HUES64 (cell line): ENCODE data around the gene PLCL1.

Source experiments
- H3K27ac ChIP-seq: 2 replicates; pipeline ENCODE4 v1.7.0; 2013; ENCODE audit warnings: low read depth, low read length, inconsistent platforms
- H3K27me3 ChIP-seq: 2 replicates; pipeline ENCODE4 v1.6.1; 2013; ENCODE audit warnings: mild to moderate bottlenecking, low read length; ENCODE audit not compliant: insufficient read depth
- H3K36me3 ChIP-seq: 2 replicates; pipeline ENCODE4 v1.6.1; 2013; ENCODE audit warnings: mild to moderate bottlenecking, low read length; ENCODE audit not compliant: insufficient read depth
- H3K4me1 ChIP-seq: 2 replicates; pipeline ENCODE4 v1.6.1; 2013; ENCODE audit warnings: mild to moderate bottlenecking, low read length, moderate library complexity; ENCODE audit not compliant: insufficient read depth
- H3K4me3 ChIP-seq: 2 replicates; pipeline ENCODE4 v1.5.1; 2013; ENCODE audit warnings: mild to moderate bottlenecking, low read length, moderate library complexity
- H3K9ac ChIP-seq: 2 replicates; pipeline ENCODE4 v1.6.1; 2013; ENCODE audit warnings: mild to moderate bottlenecking, low read depth, low read length
- H3K9me3 ChIP-seq: 2 replicates; pipeline ENCODE4 v1.6.1; 2013; ENCODE audit warnings: low read depth, low read length; ENCODE audit not compliant: insufficient read depth
- WGBS: fragments of 150-250, 120-280 bp; methylation state at CpG from one replicate; pipeline ENCODE4 v1.1.7; 2013; ENCODE audit warnings: missing lambda C conversion rate; 5-methylcytosine and 5-hydroxymethylcytosine counted together

The PLCL1 gene

DNA sequence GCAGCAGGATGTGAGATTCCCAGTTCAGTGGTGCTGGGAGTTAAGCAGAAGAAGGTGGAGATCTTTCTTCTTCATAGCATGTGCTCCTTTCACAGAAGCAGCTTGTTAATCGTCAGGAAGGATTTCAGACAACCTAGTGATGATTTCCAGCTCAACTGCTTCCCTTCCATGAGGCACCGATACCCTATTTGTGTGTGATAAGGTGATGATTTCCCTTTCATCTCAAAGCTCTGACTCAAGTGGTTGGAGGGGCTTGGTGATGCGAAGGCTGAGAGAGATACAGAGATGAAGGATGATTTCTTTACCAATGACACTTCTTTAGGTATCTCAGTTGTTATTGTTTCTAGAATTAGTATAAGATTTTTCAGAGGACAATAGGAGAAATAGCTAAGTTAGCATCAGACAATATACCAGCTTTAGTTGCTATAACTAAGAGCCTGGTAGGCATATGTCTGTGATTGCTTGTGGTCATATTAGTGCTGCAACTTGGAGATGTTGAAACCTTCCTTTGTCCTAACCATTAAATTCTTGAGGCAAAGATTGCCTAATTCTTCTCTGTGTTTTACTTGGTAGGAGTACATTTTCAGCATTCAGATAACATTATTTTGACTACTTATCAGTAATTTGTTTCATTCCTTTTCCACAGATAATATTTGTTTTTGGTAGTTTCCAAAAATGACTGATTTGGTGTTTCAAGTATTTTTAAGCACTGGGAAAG lies 111.3 kb downstream of the PLCL1 start:
- 88% methylated on average over 3 of the region's 3 CpGs for WGBS
- H3K9me3 ChIP-seq = no peaks in the 10 kb centered on the region
- H3K27me3 ChIP-seq = no peaks in the 10 kb centered on the region
- no peaks in the 10 kb centered on the region for H3K4me1 ChIP-seq
- H3K27ac ChIP-seq = no peak overlapping the region
- H3K9ac ChIP-seq = no peak overlapping the region
- H3K4me3 ChIP-seq = no peak overlapping the region
- H3K36me3 ChIP-seq = no peaks in the 10 kb centered on the region

DNA sequence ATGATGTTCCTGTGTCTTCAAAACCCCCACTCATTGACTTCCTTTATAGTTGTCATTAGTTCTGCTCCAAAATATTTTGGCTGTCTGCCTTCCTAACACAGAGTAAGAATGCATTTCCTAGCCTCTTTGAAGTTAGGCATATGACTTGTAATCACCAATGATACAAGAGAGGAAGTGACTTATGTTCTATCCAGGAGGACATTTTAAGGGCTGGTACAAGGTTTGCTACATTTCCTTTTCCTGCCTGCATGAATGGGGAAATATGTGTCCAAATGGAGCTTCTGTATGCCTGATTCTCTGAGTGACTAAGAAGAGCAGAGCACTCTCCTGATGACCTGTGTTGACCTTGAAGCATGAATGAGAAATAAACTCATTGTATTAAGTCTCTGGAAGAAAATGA lies 115.1 kb downstream of the PLCL1 start:
- H3K27me3 ChIP-seq = no peaks in the 10 kb centered on the region
- no peaks in the 10 kb centered on the region; the same call in 1 of the 2 replicates for H3K9me3 ChIP-seq
- H3K4me1 ChIP-seq = no peaks in the 10 kb centered on the region
- no peak overlapping the region for H3K9ac ChIP-seq
- no peak overlapping the region for H3K27ac ChIP-seq
- H3K4me3 ChIP-seq = no peak overlapping the region
- no peaks in the 10 kb centered on the region for H3K36me3 ChIP-seq

GRCh38 chr2:197920088-197920487 lies 115.7 kb downstream of the PLCL1 start:
- Histone ChIP-seq H3K9ac (no peak overlapping the region), H3K4me3 (no peak overlapping the region), H3K4me1 (no peaks in the 10 kb centered on the region), H3K27ac (no peak overlapping the region), H3K27me3 (no peaks in the 10 kb centered on the region), H3K9me3 (no peaks in the 10 kb centered on the region; the same call in 1 of the 2 replicates), H3K36me3 (no peaks in the 10 kb centered on the region)
- WGBS = 100% methylated on average over 1 of the region's 1 CpG

GRCh38 chr2:197920592-197921201 lies 116.3 kb downstream of the PLCL1 start:
- no peaks in the 10 kb centered on the region for H3K4me1 ChIP-seq
- WGBS = 96% methylated on average over 5 of the region's 5 CpGs
- H3K9ac ChIP-seq = no peak overlapping the region
- H3K36me3 ChIP-seq = no peaks in the 10 kb centered on the region
- H3K9me3 ChIP-seq = no peaks in the 10 kb centered on the region; the same call in 1 of the 2 replicates
- H3K27me3 ChIP-seq = no peaks in the 10 kb centered on the region
- H3K4me3 ChIP-seq = no peak overlapping the region
- H3K27ac ChIP-seq = no peak overlapping the region

DNA sequence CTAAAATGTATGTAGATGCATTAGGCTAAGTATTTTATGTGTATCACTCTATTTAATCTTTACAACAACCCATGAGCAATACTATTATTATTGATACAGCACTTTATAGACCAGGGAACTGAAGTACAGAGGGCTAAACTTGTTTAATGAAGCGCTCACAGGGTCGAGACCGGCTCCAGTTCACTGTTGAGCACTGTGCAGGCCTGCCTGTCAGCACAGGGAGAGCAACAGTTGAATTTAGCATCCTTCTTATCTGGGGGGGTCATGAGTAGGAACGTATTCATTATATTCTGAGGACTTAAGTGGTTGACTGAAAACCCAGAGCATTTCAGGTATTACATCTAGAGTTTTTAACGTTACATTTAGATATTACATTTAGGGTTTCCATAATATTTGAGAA lies 120.1 kb downstream of the PLCL1 start:
- 91% methylated on average over 4 of the region's 5 CpGs for WGBS
- H3K9me3 ChIP-seq = no peaks in the 10 kb centered on the region; the same call in 1 of the 2 replicates
- H3K36me3 ChIP-seq = no peaks in the 10 kb centered on the region
- no peaks in the 10 kb centered on the region for H3K4me1 ChIP-seq
- no peak overlapping the region for H3K4me3 ChIP-seq
- no peak overlapping the region for H3K9ac ChIP-seq
- H3K27me3 ChIP-seq = no peaks in the 10 kb centered on the region
- no peak overlapping the region for H3K27ac ChIP-seq

DNA sequence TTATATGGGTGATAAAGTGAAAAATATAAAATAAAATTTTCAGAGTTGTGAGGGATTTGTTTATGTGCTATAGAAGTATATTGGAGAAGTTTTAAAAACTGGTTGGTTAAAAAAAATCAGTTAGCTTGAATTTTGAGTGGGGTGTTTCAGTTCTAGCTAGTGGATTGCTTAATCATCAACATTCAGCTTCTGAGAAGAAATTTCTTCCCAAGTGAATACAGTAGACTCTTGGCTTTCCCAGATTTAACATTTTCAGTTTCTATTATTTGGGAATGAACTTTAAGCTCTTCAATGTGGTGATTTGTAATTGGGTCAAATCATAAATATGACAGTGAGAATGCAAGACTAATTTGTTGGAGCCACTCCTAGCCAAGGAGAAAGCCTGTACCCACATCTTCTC lies 120.8 kb downstream of the PLCL1 start:
- no peaks in the 10 kb centered on the region for H3K36me3 ChIP-seq

GRCh38 chr2:197925976-197926375 lies 121.6 kb downstream of the PLCL1 start:
- H3K36me3 ChIP-seq = no peaks in the 10 kb centered on the region
- H3K27ac ChIP-seq = no peak overlapping the region
- no peak overlapping the region for H3K9ac ChIP-seq
- H3K4me3 ChIP-seq = no peak overlapping the region
- H3K4me1 ChIP-seq = no peaks in the 10 kb centered on the region
- H3K27me3 ChIP-seq = no peaks in the 10 kb centered on the region
- H3K9me3 ChIP-seq = no peaks in the 10 kb centered on the region; the same call in 1 of the 2 replicates

More for the DNA sequence above, 120.8 kb downstream of the PLCL1 start:
- Histone ChIP-seq H3K27me3 (no peaks in the 10 kb centered on the region), H3K27ac (no peak overlapping the region), H3K4me1 (no peaks in the 10 kb centered on the region), H3K9me3 (no peaks in the 10 kb centered on the region; the same call in 1 of the 2 replicates), H3K9ac (no peak overlapping the region), H3K4me3 (no peak overlapping the region)

- H3K4me3 ChIP-seq = no peak overlapping the region
- 82% methylated on average over 4 of the region's 4 CpGs for WGBS
- no peak overlapping the region for H3K9ac ChIP-seq
- no peaks in the 10 kb centered on the region; the same call in 1 of the 2 replicates for H3K9me3 ChIP-seq
- no peaks in the 10 kb centered on the region for H3K4me1 ChIP-seq
- no peak overlapping the region for H3K27ac ChIP-seq
- no peaks in the 10 kb centered on the region for H3K27me3 ChIP-seq
- H3K36me3 ChIP-seq = no peaks in the 10 kb centered on the region
Measured at GRCh38 chr2:197926673-197927072, 122.3 kb downstream of the PLCL1 start.

DNA sequence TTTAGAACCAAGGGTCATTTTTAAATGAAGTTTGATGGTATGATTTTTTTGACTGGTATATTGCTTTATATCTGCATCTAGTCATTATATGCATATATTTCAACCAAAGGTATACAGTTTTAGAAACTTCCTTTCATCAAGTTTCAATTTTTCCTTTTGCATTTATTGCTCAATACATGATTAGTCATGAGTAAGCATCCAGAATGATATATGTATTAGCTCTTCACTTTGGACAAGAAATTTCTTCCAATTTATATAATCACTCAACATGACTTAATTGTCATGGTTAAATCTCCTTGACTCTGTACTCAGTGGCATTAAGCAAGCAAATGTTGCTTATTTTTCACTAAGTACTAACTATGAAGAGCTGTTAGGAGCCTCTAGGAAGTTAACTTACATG lies 123.6 kb downstream of the PLCL1 start:
- no peaks in the 10 kb centered on the region; the same call in 1 of the 2 replicates for H3K9me3 ChIP-seq
- no peak overlapping the region for H3K9ac ChIP-seq
- no peak overlapping the region for H3K4me3 ChIP-seq
- no peaks in the 10 kb centered on the region for H3K36me3 ChIP-seq
- no peaks in the 10 kb centered on the region for H3K4me1 ChIP-seq
- H3K27ac ChIP-seq = no peak overlapping the region
- no peaks in the 10 kb centered on the region for H3K27me3 ChIP-seq

GRCh38 chr2:197929008-197929885 lies 124.9 kb downstream of the PLCL1 start:
- H3K27me3 ChIP-seq = no peaks in the 10 kb centered on the region
- no peak overlapping the region for H3K27ac ChIP-seq
- no peaks in the 10 kb centered on the region for H3K36me3 ChIP-seq
- no peak overlapping the region for H3K9ac ChIP-seq
- no peak overlapping the region for H3K4me3 ChIP-seq
- 92% methylated on average over 3 of the region's 5 CpGs for WGBS
- H3K9me3 ChIP-seq = no peaks in the 10 kb centered on the region; the same call in 1 of the 2 replicates
- H3K4me1 ChIP-seq = no peaks in the 10 kb centered on the region

GRCh38 chr2:197929886-197930227 lies 125.5 kb downstream of the PLCL1 start:
- Histone ChIP-seq H3K27ac (no peak overlapping the region), H3K27me3 (no peaks in the 10 kb centered on the region), H3K9ac (no peak overlapping the region), H3K4me3 (no peak overlapping the region), H3K9me3 (no peaks in the 10 kb centered on the region), H3K36me3 (no peaks in the 10 kb centered on the region), H3K4me1 (no peaks in the 10 kb centered on the region)
